RWPE1 (cell line): ENCODE data around the gene GPR78.
A peak's percentile ranks its signal among the peaks of the same experiment; 100 is the strongest.

Source experiments
- CTCF ChIA-PET: fragments of 350-600 bp; sonication (Branson Sonifier 250); formaldehyde crosslinking; extraction: SDS; loops from one replicate; lab custom pipeline; 2021; lab: Yijun Ruan, JAX
- POLR2A ChIA-PET: fragments of 400-600 bp; formaldehyde crosslinking; extraction: SDS; loops from one replicate; lab custom pipeline; 2020; ENCODE audit warnings: antibody characterized with exemption; ENCODE audit not compliant: low non-redundant PET; lab: Yijun Ruan, JAX
- DNase-seq: peaks from one replicate; pipeline ENCODE4 v3.0.0; 2012; ENCODE audit warnings: low spot score
- H3K27ac ChIP-seq: fragments of 450-650 bp; 2 replicates; pipeline ENCODE4 v1.5.1; 2017
- CTCF ChIP-seq: fragments of 450-650 bp; conservative IDR thresholded peaks from 2 replicates; pipeline ENCODE4 v1.5.1; 2017; ENCODE audit warnings: low read depth, mild to moderate bottlenecking

GPR78 gene

GRCh38 chr4:8537041-8537461 lies 43.1 kb upstream of the GPR78 start:
- ChIA-PET CTCF (no interaction called here), POLR2A (no interaction called here)
- peak; percentile 79 for DNase-seq
- no peak for TF ChIP-seq CTCF
- H3K27ac ChIP-seq: peak overlapping the region; percentile 75

GRCh38 chr4:8538076-8538702 lies 42.0 kb upstream of the GPR78 start:
- POLR2A ChIA-PET: no interaction called here
- no peak for TF ChIP-seq CTCF
- DNase-seq: no peak
- peak overlapping the region; percentile 75 for H3K27ac ChIP-seq
- CTCF ChIA-PET: no interaction called here

- DNase-seq: peak; percentile 76
- ChIA-PET POLR2A (no interaction called here), CTCF (no interaction called here)
- H3K27ac ChIP-seq: peak overlapping the region; percentile 44
- TF ChIP-seq CTCF: no peak
Observed at GRCh38 chr4:8538703-8539567, 41.3 kb upstream of the GPR78 start.

GRCh38 chr4:8539661-8540060 lies 40.5 kb upstream of the GPR78 start:
- POLR2A ChIA-PET: no interaction called here
- no peak overlapping the region for H3K27ac ChIP-seq
- TF ChIP-seq CTCF: no peak
- CTCF ChIA-PET: no interaction called here
- no peak for DNase-seq

GRCh38 chr4:8540072-8540471 lies 40.1 kb upstream of the GPR78 start:
- POLR2A ChIA-PET: no interaction called here
- H3K27ac ChIP-seq: no peak overlapping the region
- CTCF ChIA-PET: no interaction called here

More at GRCh38 chr4:8540072-8540471, 40.1 kb upstream of the GPR78 start:
- TF ChIP-seq CTCF: no peak
- no peak for DNase-seq
